Measurements from ENCODE around the gene MTMR4. TPM values are rescaled to one million over a fixed set of nuclear protein-coding genes. Genes with fewer than 3 reads are reported as not detected.
"Not testable (repeated sequence)": the region's sequence is repeated elsewhere in the genome, so short reads cannot be mapped to it uniquely, and the experiment has no call there.

MTMR4 gene
- total RNA-seq (10 to 100 TPM; 42.0 to 61.9 (median 50.3) TPM), polyA plus RNA-seq (10 to 100 TPM; 12.7 to 17.3 (median 14.1) TPM)
- long read RNA-seq, donor 1: 0 reads
- long read RNA-seq, donor 2, full-length matches to known transcripts: 1 of 6 reads
- long read RNA-seq, donor 2, partial matches to known transcripts: 5 of 6 reads
- long read RNA-seq, donor 2, other reads (novel, unspliced or antisense): 0 of 6 reads

- TF ChIP-seq CTCF (IDR thresholded peaks at IDR 0.05 in 8 of 11, conservative IDR thresholded peaks at IDR 0.05 in 3 of 11) (no peak), POLR2A (IDR thresholded peaks at IDR 0.05) (no peak), POLR2AphosphoS5 (IDR thresholded peaks at IDR 0.05) (peak; percentile 56 to 80 (median 78))
- peaks cover 29 to 67% (median 55%) of the 10 kb centered on the region in 6 donors for H3K4me1 ChIP-seq
- H3K27me3 ChIP-seq (replicated peaks in 1 of 7): no peaks in the 10 kb centered on the region
- H3K4me3 ChIP-seq: peak within 1 kb of the TSS; percentile 52 to 89 (median 74)
- peak; percentile 94 for DNase-seq
- WGBS, 5 donors: 0 to 1% (median 0%) methylated on average over 30 to 64 of the region's 64 CpGs
- no peaks in the 10 kb centered on the region for H3K9me3 ChIP-seq
- H3K36me3 ChIP-seq: peaks cover 0 to 51% (median 33%) of the 10 kb centered on the region in 6 donors
- H3K27ac ChIP-seq: peak within 1 kb of the TSS in 7 of 8 donors; percentile 54 to 96 (median 75)
- intact Hi-C loops (cut with DNase I; ENCODE audit: low total_unique reads): no loop called here
These were observed at the start of gene MTMR4 for GRCh38 chr17:58513965-58514769. TSS of gene MTMR4 (minus strand) at chr17:58514638. CDS start at chr17:58514407, 231 bp downstream.

GRCh38 chr17:58560511-58560910 is 46.1 kb upstream of the MTMR4 start:
- intact Hi-C loops (cut with DNase I; ENCODE audit: low total_unique reads): no loop called here
- H3K4me3 ChIP-seq: no peak overlapping the region
- WGBS, 5 donors: 65 to 95% (median 89%) methylated on average over 1 of the region's 1 CpG
- TF ChIP-seq CTCF (IDR thresholded peaks at IDR 0.05 in 8 of 11, conservative IDR thresholded peaks at IDR 0.05 in 3 of 11) (no peak), POLR2A (IDR thresholded peaks at IDR 0.05) (no peak), POLR2AphosphoS5 (IDR thresholded peaks at IDR 0.05) (no peak)
- no peaks in the 10 kb centered on the region for H3K36me3 ChIP-seq
- no peaks in the 10 kb centered on the region for H3K9me3 ChIP-seq
- DNase-seq: no peak
- no peak overlapping the region for H3K27ac ChIP-seq
- H3K4me1 ChIP-seq: peaks cover 0 to 15% (median 6%) of the 10 kb centered on the region in 6 donors
- H3K27me3 ChIP-seq (replicated peaks in 1 of 7): no peaks in the 10 kb centered on the region

- Histone ChIP-seq H3K4me1 (peaks cover 0 to 15% (median 6%) of the 10 kb centered on the region in 6 donors), H3K9me3 (no peaks in the 10 kb centered on the region), H3K27me3 (replicated peaks in 1 of 7) (no peaks in the 10 kb centered on the region), H3K4me3 (no peak overlapping the region), H3K27ac (no peak overlapping the region), H3K36me3 (no peaks in the 10 kb centered on the region)
- WGBS, 5 donors: 80 to 87% (median 84%) methylated on average over 3 of the region's 3 CpGs
- intact Hi-C loops (cut with DNase I; ENCODE audit: low total_unique reads): no loop called here
- DNase-seq: no peak
- no peak for TF ChIP-seq CTCF (IDR thresholded peaks at IDR 0.05 in 8 of 11, conservative IDR thresholded peaks at IDR 0.05 in 3 of 11)
- no peak for TF ChIP-seq POLR2AphosphoS5 (IDR thresholded peaks at IDR 0.05)
- no peak for TF ChIP-seq POLR2A (IDR thresholded peaks at IDR 0.05)
These were observed 43.5 kb upstream of the MTMR4 start for GRCh38 chr17:58557981-58558380.

GRCh38 chr17:58556833-58557250 is 42.4 kb upstream of the MTMR4 start:
- WGBS, 5 donors: 19 to 31% (median 25%) methylated on average over 5 of the region's 5 CpGs
- no peak for DNase-seq
- Histone ChIP-seq H3K27ac (no peak overlapping the region), H3K4me1 (peaks cover 0 to 15% (median 6%) of the 10 kb centered on the region in 6 donors), H3K4me3 (no peak overlapping the region), H3K9me3 (no peaks in the 10 kb centered on the region), H3K27me3 (replicated peaks in 1 of 7) (no peaks in the 10 kb centered on the region), H3K36me3 (no peaks in the 10 kb centered on the region)
- no peak for TF ChIP-seq CTCF (IDR thresholded peaks at IDR 0.05 in 8 of 11, conservative IDR thresholded peaks at IDR 0.05 in 3 of 11)
- no peak for TF ChIP-seq POLR2AphosphoS5 (IDR thresholded peaks at IDR 0.05)
- TF ChIP-seq POLR2A (IDR thresholded peaks at IDR 0.05): no peak
- intact Hi-C loops (cut with DNase I; ENCODE audit: low total_unique reads): no loop called here

- H3K4me1 ChIP-seq: peaks cover 0 to 15% (median 6%) of the 10 kb centered on the region in 6 donors
- H3K9me3 ChIP-seq; H3K36me3 ChIP-seq; H3K27ac ChIP-seq; H3K27me3 ChIP-seq (replicated peaks in 1 of 7); DNase-seq; H3K4me3 ChIP-seq; intact Hi-C loops (cut with DNase I; ENCODE audit: low total_unique reads): not testable (repeated sequence)
- WGBS, 5 donors: 91 to 98% (median 93%) methylated on average over 3 of the region's 3 CpGs
These were observed 40.7 kb upstream of the MTMR4 start for GRCh38 chr17:58555109-58555508.

Measured in spleen (tissue), 13 donors.